ENCODE results near the gene CYYR1. TPM values are rescaled to one million over a fixed set of nuclear protein-coding genes. Genes with fewer than 3 reads are reported as not detected.

CYYR1 gene
- total and polyA plus RNA-seq, 2 donors (not counting 3 experiments of a cell fraction or from before 2014, with no cell fraction given), result 13.2 to 25.7 TPM

DNA sequence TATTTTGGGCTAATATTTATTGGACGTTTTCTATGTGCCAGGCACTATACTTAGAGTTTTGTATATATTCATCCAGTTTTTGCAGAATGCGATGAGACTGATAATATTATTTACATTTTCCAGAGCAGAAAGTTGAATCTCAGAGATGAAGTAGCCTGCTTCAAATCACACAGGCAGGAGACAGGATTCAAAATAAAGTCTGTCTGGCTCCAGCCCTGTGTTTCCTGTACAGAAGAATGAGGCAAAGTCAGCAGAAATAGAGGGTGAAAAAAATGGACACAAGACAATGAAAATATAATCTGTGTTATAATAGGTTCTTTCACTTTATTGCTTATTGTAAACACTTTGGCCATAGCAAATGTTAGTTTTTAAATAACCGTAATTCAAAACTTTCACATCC, 107.2 kb downstream of the CYYR1 start:
- H3K4me2 ChIP-seq (ENCODE audit: insufficient read depth, low read length), result no peak overlapping the region
- DNase-seq (ENCODE audit: low read depth, low spot score) (peak; percentile 51), FAIRE-seq (no peak)
- no peak overlapping the region for H3K4me3 ChIP-seq (replicated peaks in 1 of 3; ENCODE audit: insufficient read depth in 1 of 3, low read depth in 1 of 3, low read length in 3 of 3)
- ChIA-PET POLR2A (no interaction called here), CTCF (no interaction called here)
- H3K9me3 ChIP-seq (replicated peaks; ENCODE audit: control insufficient read depth, insufficient read depth, low read length), result no peaks in the 10 kb centered on the region
- no peak overlapping the region for H3K9ac ChIP-seq (replicated peaks; ENCODE audit: extremely low read depth, insufficient read depth, low read length)
- no TSS peak for BruUV-seq (replicated peaks)
- no peak overlapping the region for H3K27ac ChIP-seq (ENCODE audit: insufficient read depth, low read depth, low read length)
- TF ChIP-seq, protein P1, sequence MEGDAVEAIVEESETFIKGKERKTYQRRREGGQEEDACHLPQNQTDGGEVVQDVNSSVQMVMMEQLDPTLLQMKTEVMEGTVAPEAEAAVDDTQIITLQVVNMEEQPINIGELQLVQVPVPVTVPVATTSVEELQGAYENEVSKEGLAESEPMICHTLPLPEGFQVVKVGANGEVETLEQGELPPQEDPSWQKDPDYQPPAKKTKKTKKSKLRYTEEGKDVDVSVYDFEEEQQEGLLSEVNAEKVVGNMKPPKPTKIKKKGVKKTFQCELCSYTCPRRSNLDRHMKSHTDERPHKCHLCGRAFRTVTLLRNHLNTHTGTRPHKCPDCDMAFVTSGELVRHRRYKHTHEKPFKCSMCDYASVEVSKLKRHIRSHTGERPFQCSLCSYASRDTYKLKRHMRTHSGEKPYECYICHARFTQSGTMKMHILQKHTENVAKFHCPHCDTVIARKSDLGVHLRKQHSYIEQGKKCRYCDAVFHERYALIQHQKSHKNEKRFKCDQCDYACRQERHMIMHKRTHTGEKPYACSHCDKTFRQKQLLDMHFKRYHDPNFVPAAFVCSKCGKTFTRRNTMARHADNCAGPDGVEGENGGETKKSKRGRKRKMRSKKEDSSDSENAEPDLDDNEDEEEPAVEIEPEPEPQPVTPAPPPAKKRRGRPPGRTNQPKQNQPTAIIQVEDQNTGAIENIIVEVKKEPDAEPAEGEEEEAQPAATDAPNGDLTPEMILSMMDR (IDR thresholded peaks at IDR 0.05; ENCODE audit: extremely low read depth in 1 of 2, insufficient read depth in 1 of 2, low read depth in 1 of 2, low read length in 2 of 2), result no peak
- TF ChIP-seq, protein P2, sequence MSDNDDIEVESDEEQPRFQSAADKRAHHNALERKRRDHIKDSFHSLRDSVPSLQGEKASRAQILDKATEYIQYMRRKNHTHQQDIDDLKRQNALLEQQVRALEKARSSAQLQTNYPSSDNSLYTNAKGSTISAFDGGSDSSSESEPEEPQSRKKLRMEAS (IDR thresholded peaks at IDR 0.05; ENCODE audit: insufficient read depth, insufficient read length), result no peak
- TF ChIP-seq POLR2AphosphoS5 (IDR thresholded peaks at IDR 0.05; ENCODE audit: insufficient read depth, low read depth, low read length) (no peak), JUN (IDR thresholded peaks at IDR 0.05; ENCODE audit: borderline replicate concordance, insufficient read depth, insufficient read length, low read depth) (no peak), FOS (IDR thresholded peaks at IDR 0.05; ENCODE audit: borderline replicate concordance, insufficient read depth, low read length) (no peak), POLR2A (IDR thresholded peaks at IDR 0.05; ENCODE audit: low read depth, low read length) (no peak), MYC (IDR thresholded peaks at IDR 0.05; ENCODE audit: low read depth, low read length) (no peak), EZH2 (IDR thresholded peaks at IDR 0.05; ENCODE audit: borderline replicate concordance, low read depth, low read length, severe bottlenecking) (no peak), GATA2 (IDR thresholded peaks at IDR 0.05; ENCODE audit: insufficient read depth, insufficient read length, low read depth, low read length) (no peak)
- no peaks in the 10 kb centered on the region for H3K27me3 ChIP-seq (ENCODE audit: control insufficient read depth in 2 of 2, insufficient read depth in 2 of 2, low read length in 2 of 2)
- intact Hi-C loops (cut with micrococcal nuclease) (loop anchor here (10.0 kb wide), 1 partner anchor 249 kb away; no protein-coding TSS in a partner anchor), dilution Hi-C loops (cut with MboI; ENCODE audit: extremely low pct_ligation_motif_present, low sequenced_read_pairs) (no loop called here)
- H3K4me1 ChIP-seq (ENCODE audit: control insufficient read depth, extremely low read depth, insufficient read depth, low read length), result no peaks in the 10 kb centered on the region
- no peaks in the 10 kb centered on the region for H3K36me3 ChIP-seq (ENCODE audit: control insufficient read depth in 2 of 2, extremely low read depth in 1 of 2, insufficient read depth in 2 of 2, low read length in 2 of 2)
- no peak overlapping the region for H2AFZ ChIP-seq (ENCODE audit: low read depth, low read length)
- no peaks in the 10 kb centered on the region for H3K79me2 ChIP-seq (ENCODE audit: control insufficient read depth, insufficient read depth, low read length)
- no peaks in the 10 kb centered on the region for H3K9me1 ChIP-seq (replicated peaks; ENCODE audit: control insufficient read depth, extremely low read depth, insufficient read depth, low read length)
- no peaks in the 10 kb centered on the region for H4K20me1 ChIP-seq (replicated peaks; ENCODE audit: control insufficient read depth, extremely low read depth, insufficient read depth, low read length)

Measured in endothelial cell of umbilical vein (primary cell).